Hematopoietic multipotent progenitor cell treated with erythropoietin and hydrocortisone succinate and interleukin-3 and kit ligand, for 8 days (in vitro differentiated cells): ENCODE data around the gene AMZ2.

Experiments
- DNase-seq: peaks from one replicate; pipeline ENCODE4 v3.0.0-alpha.2; 2015

Gene AMZ2

GRCh38 chr17:68291836-68292688 is 44.2 kb downstream of the AMZ2 start:
- DNase-seq: peak; percentile 39

DNA sequence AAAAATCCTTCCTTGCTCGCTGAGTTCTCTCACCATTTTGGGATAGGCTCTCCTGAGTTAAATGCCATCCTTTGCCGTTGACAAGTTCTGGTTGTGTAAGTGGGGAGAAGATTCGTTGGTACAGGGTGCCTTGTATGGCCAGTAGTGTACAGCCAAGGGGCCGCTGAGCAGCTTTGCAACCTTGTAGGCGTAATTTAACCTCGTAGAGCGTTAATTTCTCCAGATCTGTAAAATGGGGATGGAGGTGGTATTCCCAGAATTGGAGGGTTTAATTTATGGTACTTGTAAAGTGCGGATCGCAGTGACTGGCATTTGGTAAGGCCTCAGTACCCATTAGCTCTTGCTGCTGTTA is 44.8 kb downstream of the AMZ2 start:
- DNase-seq: no peak

DNA sequence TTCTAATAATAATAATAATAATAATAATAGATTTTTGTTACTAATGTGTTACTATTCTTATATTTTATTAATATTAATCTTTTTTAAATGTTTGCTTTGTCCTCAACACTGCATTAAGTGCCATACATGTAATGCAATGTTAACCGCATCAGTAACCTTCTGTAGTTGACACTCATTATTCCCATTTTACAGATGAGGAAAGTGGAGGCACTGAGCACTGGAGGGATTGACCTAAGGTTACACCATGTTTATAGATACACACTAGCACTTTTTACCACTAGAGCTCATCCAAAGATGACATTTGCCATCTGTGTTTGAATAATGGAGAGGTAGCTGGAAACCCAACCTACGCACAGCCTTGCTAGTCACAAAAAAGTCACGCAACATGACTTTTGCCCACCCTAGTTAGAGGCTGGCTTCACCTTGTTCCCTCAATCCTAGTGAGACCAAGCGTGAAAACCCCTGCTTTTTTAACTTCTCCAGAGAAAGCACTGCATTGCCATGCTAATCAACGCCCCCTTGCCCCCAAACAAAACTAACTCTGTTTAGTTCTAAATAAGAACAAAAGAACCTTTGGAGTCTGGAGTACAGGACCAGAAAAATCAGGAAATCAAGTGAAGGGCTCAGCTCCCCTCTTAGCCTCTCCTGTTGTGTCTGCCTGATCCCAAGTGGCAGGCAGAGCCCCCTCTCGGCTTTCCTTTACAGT is 45.8 kb downstream of the AMZ2 start:
- no peak for DNase-seq

- no peak for DNase-seq
Observed at GRCh38 chr17:68294196-68294555, 46.3 kb downstream of the AMZ2 start.

- no peak for DNase-seq
Observed at GRCh38 chr17:68294617-68295016, 46.8 kb downstream of the AMZ2 start.

- DNase-seq: no peak
Observed at GRCh38 chr17:68295086-68295485, 47.2 kb downstream of the AMZ2 start.

- no peak for DNase-seq
Observed at GRCh38 chr17:68296217-68297191, 48.7 kb downstream of the AMZ2 start.

- DNase-seq: no peak
Observed at GRCh38 chr17:68297195-68297594, 49.4 kb downstream of the AMZ2 start.

GRCh38 chr17:68298601-68299000 is 50.8 kb downstream of the AMZ2 start:
- DNase-seq: no peak

DNA sequence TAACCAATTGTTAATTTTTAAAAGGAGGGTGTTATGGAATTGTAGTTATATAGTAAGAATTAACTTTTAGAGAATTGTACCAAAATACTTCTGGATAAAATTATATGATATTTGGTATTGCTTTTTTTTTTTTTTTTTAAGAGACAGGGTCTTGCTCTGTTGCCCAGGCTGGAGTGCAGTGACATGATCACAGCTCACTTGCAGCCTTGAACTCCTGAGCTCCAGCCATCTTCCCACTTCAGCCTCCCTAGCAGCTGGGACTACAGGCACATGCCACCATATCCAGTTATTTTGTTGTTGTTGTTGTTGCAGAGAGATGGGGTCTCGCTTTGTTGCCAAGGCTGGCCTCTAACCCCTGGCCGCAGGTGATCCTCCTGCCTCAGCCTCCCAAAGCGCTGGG is 52.0 kb downstream of the AMZ2 start:
- no peak for DNase-seq

- no peak for DNase-seq
Observed at GRCh38 chr17:68301438-68301959, 53.7 kb downstream of the AMZ2 start.

DNA sequence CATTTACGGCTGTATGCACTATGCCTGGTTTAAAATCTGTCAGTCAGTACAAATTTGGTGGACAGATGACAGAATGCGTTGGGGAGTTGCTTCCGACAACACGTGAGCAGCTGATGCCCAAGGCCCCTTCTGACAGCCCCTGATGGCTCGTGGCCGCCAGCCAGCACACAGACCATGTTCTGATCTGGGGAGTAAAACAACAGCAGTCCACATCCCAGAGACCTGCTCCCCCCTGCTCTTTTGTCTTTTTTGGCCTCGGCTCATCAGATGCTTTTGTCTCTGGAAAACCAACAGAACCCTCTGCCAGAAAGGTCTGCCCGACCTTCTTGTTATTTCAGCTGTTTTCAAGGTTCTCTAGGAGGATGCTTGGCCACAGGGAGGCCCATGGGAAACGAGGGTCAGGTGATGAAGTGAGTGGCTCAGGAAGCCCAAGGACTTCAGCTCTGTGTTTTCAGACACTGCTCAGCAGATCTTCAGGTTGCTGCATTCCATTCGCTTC is 54.3 kb downstream of the AMZ2 start:
- DNase-seq: no peak

DNA sequence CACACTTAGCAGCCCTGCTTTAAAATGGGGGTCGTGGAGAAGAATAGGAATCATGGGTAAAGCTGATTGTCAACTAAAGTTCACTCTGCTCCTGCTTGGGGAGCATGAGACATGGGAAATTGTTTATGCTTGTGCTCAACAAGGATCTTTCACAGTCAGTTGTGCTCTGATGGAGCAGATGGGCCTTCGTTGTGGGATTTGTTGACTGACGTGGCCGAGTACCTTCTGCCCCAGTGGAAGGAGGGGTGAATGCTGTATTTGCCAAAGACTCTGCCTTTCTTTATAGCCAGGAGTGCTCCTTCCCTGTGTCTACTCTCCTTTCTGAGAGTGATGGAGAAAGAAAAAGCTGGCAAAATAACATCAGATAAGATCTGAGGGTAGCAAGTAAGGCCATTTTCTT is 54.8 kb downstream of the AMZ2 start:
- DNase-seq: no peak

DNA sequence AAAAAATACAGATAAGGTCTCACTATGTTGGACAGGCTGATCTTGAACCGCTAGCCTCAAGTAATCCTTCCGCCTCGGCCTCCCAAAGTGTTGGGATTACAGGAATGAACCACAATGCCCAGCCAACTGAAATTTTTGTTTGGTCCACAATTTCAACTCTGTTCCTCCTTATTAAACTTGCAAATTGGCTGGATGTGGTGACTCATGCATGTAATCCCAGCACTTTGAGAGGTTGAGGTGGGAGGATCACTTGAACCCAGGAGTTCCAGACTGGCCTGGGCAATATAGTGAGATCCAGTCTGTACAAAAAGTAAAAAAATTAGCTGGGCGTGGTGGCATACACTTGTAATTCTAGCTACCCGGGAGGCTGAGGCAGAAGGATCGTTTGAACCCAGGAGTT is 56.9 kb downstream of the AMZ2 start:
- DNase-seq: no peak

GRCh38 chr17:68305142-68305541 is 57.3 kb downstream of the AMZ2 start:
- no peak for DNase-seq
